SK-N-SH (cell line): ENCODE measurements around the gene GLYAT. TPM values are rescaled to one million over a fixed set of nuclear protein-coding genes. Genes with fewer than 3 reads are reported as not detected.

ENCODE experiments used
- CTCF ChIA-PET: fragments of 300-600, 350-600 bp; formaldehyde crosslinking; extraction: SDS; loops from one replicate; lab custom pipeline; 2021; lab: Yijun Ruan, JAX
- POLR2A ChIA-PET: fragments of 350-600 bp; sonication (Branson Sonifier 250); formaldehyde crosslinking; extraction: SDS; loops from one replicate; lab custom pipeline; 2020; ENCODE audit warnings: antibody characterized with exemption, inconsistent platforms; lab: Yijun Ruan, JAX
- DNase-seq: peaks from one replicate; pipeline ENCODE4 v3.0.0; 2012
- H2AFZ ChIP-seq: fragments of 200-600 bp; sonication (generic); 2 replicates; pipeline ENCODE4 v1.8.1; 2016; ENCODE audit warnings: antibody characterized with exemption, mild to moderate bottlenecking, low read depth
- H3F3A ChIP-seq: fragments of 200-600 bp; sonication (generic); replicated peaks from 2 replicates; pipeline ENCODE3; 2016; ENCODE audit warnings: antibody characterized with exemption, mild to moderate bottlenecking; ENCODE audit not compliant: insufficient read depth
- H3K27ac ChIP-seq, 2 experiments: fragments of 200-500 bp in 1 of 2; fragments of 200-600 bp in 1 of 2; sonication (Bioruptor generic) in 1 of 2; sonication (generic), shearing (Covaris generic) in 1 of 2; 2 replicates each; pipeline versions ENCODE4 v1.5.1 to v1.6.1; 2014 to 2016; ENCODE audit warnings: low read depth in 2 of 2, inconsistent platforms in 1 of 2, low read length in 1 of 2, mild to moderate bottlenecking in 1 of 2, mixed read lengths in 1 of 2
- H3K27me3 ChIP-seq: fragments of 200-600 bp; sonication (generic), shearing (Covaris generic); 2 replicates; pipeline ENCODE4 v1.6.1; 2016; ENCODE audit warnings: mixed run types; ENCODE audit not compliant: insufficient read depth
- H3K36me3 ChIP-seq, 2 experiments: fragments of 200-500 bp in 1 of 2; fragments of 200-600 bp in 1 of 2; sonication (Bioruptor generic) in 1 of 2; sonication (generic) in 1 of 2; replicated peaks in 1 of 2; 2 replicates each; pipeline versions ENCODE3 to v1.5.1; 2014 to 2016; ENCODE audit warnings: low read length in 1 of 2, mild to moderate bottlenecking in 1 of 2; ENCODE audit not compliant: insufficient read depth in 2 of 2, control insufficient read depth in 1 of 2
- H3K4me1 ChIP-seq, 2 experiments: fragments of 200-500 bp in 1 of 2; fragments of 200-600 bp in 1 of 2; sonication (Bioruptor generic) in 1 of 2; sonication (generic), shearing (Covaris generic) in 1 of 2; 2 replicates each; pipeline versions ENCODE4 v1.5.1 to v1.6.1; 2014 to 2016; ENCODE audit warnings: low read depth in 1 of 2, low read length in 1 of 2, mixed run types in 1 of 2; ENCODE audit not compliant: insufficient read depth in 2 of 2, control insufficient read depth in 1 of 2
- H3K4me2 ChIP-seq: fragments of 200-600 bp; sonication (generic), shearing (Covaris generic); 2 replicates; pipeline ENCODE4 v1.6.1; 2017; ENCODE audit warnings: mixed run types
- H3K4me3 ChIP-seq, 2 experiments: fragments of 200-500 bp in 1 of 2; fragments of 200-600 bp in 1 of 2; sonication (Bioruptor generic) in 1 of 2; sonication (generic), shearing (Covaris generic) in 1 of 2; 2 replicates each; pipeline versions ENCODE4 v1.5.1 to v1.8.1; 2014 to 2016; ENCODE audit warnings: low read depth in 2 of 2, inconsistent platforms in 1 of 2, low read length in 1 of 2, mild to moderate bottlenecking in 1 of 2, mixed read lengths in 1 of 2, moderate library complexity in 1 of 2
- H3K79me2 ChIP-seq: fragments of 200-600 bp; sonication (generic); 2 replicates; pipeline ENCODE4 v1.8.1; 2017; ENCODE audit warnings: mild to moderate bottlenecking; ENCODE audit not compliant: insufficient read depth
- H3K9ac ChIP-seq: fragments of 200-600 bp; sonication (generic); 2 replicates; pipeline ENCODE4 v1.6.1; 2017; ENCODE audit warnings: mixed run types
- H3K9me2 ChIP-seq: fragments of 200-600 bp; sonication (generic); 2 replicates; pipeline ENCODE4 v1.6.1; 2017; ENCODE audit warnings: mixed run types
- H3K9me3 ChIP-seq: fragments of 200-600 bp; sonication (generic); 2 replicates; pipeline ENCODE4 v1.6.1; 2017; ENCODE audit warnings: mixed run types, mild to moderate bottlenecking, moderate library complexity
- H4K20me1 ChIP-seq: fragments of 200-600 bp; sonication (generic); 2 replicates; pipeline ENCODE4 v1.6.1; 2017; ENCODE audit warnings: mild to moderate bottlenecking, mixed run types; ENCODE audit not compliant: insufficient read depth
- ELF1 ChIP-seq: IDR thresholded peaks from 2 replicates; pipeline ENCODE4 v1.4.0; 2012
- EP300 ChIP-seq, 2 experiments: IDR thresholded peaks; 2 replicates each; pipeline versions ENCODE4 v1.4.0 to v1.6.1; 2012; ENCODE audit warnings: borderline replicate concordance in 1 of 2, low read depth in 1 of 2, low read length in 1 of 2
- FOSL2 ChIP-seq: IDR thresholded peaks from 2 replicates; pipeline ENCODE4 v1.4.0; 2012; ENCODE audit warnings: low read depth, mild to moderate bottlenecking, moderate library complexity, borderline replicate concordance
- FOXM1 ChIP-seq: IDR thresholded peaks from 2 replicates; pipeline ENCODE4 v1.4.0; 2012; ENCODE audit warnings: low read depth, mild to moderate bottlenecking
- GATA2 ChIP-seq: sonication (generic); formaldehyde crosslinking; IDR thresholded peaks from 2 replicates; pipeline ENCODE4 v1.5.0; 2020; ENCODE audit warnings: mild to moderate bottlenecking, missing genetic modification reagents
- JUND ChIP-seq: IDR thresholded peaks from 2 replicates; pipeline ENCODE4 v1.4.0; 2012
- MAX ChIP-seq: IDR thresholded peaks from 2 replicates; pipeline ENCODE4 v1.4.0; 2012; ENCODE audit warnings: low read depth
- MEF2A ChIP-seq: IDR thresholded peaks from 2 replicates; pipeline ENCODE4 v1.4.0; 2012; ENCODE audit warnings: low read depth, borderline replicate concordance
- MXI1 ChIP-seq: IDR thresholded peaks from 2 replicates; pipeline ENCODE4 v1.6.1; 2012; ENCODE audit warnings: mild to moderate bottlenecking, low read depth, low read length, improper control_type of control experiment
- NFIC ChIP-seq: IDR thresholded peaks from 2 replicates; pipeline ENCODE4 v1.4.0; 2012; ENCODE audit warnings: borderline replicate concordance
- NRF1 ChIP-seq: IDR thresholded peaks from 2 replicates; pipeline ENCODE4 v1.6.1; 2012; ENCODE audit warnings: low read depth, mild to moderate bottlenecking, low read length
- REST ChIP-seq: IDR thresholded peaks from 2 replicates; pipeline ENCODE4 v1.6.1; 2012; ENCODE audit warnings: mild to moderate bottlenecking, low read depth, low read length, moderate library complexity
- RFX5 ChIP-seq: IDR thresholded peaks from 2 replicates; pipeline ENCODE4 v1.6.1; 2012; ENCODE audit warnings: mild to moderate bottlenecking, improper control_type of control experiment, low read length
- SIN3A ChIP-seq: IDR thresholded peaks from 2 replicates; pipeline ENCODE4 v1.6.1; 2012; ENCODE audit warnings: low read depth, mild to moderate bottlenecking, low read length, moderate library complexity, borderline replicate concordance
- USF1 ChIP-seq: IDR thresholded peaks from 2 replicates; pipeline ENCODE4 v1.4.0; 2012; ENCODE audit warnings: low read depth, borderline replicate concordance
- USF2 ChIP-seq: fragments of 150-350 bp; IDR thresholded peaks from 2 replicates; pipeline ENCODE4 v1.6.1; 2017; ENCODE audit warnings: antibody characterized with exemption, low read length, low read depth, borderline replicate concordance
- WGBS: methylation state at CpG from one replicate; pipeline ENCODE4 v1.1.6; 2017; ENCODE audit warnings: low lambda C conversion rate; 5-methylcytosine and 5-hydroxymethylcytosine counted together
- polyA plus RNA-seq, 3 experiments: library from polyadenylated mRNA; depleted of rRNA; stranded (reverse); fragments of >200 nt; gene quantifications; 2 replicates each; pipeline ENCODE4 v1.2.3, GENCODE V29; 2012

Gene GLYAT
- polyA plus RNA-seq, 1 of the 3 experiments (the other 2 are of a cell fraction): not detected

GRCh38 chr11:58659910-58660570, 71.7 kb downstream of the GLYAT start:
- Histone ChIP-seq H3K4me1 (no peaks in the 10 kb centered on the region), H4K20me1 (no peaks in the 10 kb centered on the region), H3K4me2 (no peak overlapping the region), H3K27ac (no peak overlapping the region), H3K27me3 (peaks cover 6% of the 10 kb centered on the region; the same call in 1 of the 2 replicates), H3K36me3 (no peaks in the 10 kb centered on the region), H3K79me2 (no peaks in the 10 kb centered on the region), H3F3A (no peaks in the 10 kb centered on the region), H3K4me3 (no peak overlapping the region), H2AFZ (no peak overlapping the region), H3K9me2 (no peaks in the 10 kb centered on the region), H3K9ac (no peak overlapping the region), H3K9me3 (no peaks in the 10 kb centered on the region)
- no peak for DNase-seq
- WGBS: 49% methylated on average over 5 of the region's 5 CpGs
- TF ChIP-seq SIN3A (no peak), ELF1 (no peak), FOSL2 (no peak), NRF1 (no peak), EP300 (IDR thresholded peaks at IDR 0.05; ENCODE audit: borderline replicate concordance in 1 of 2, low read depth in 1 of 2, low read length in 1 of 2) (no peak), RFX5 (no peak)
- ChIA-PET POLR2A (no interaction called here), CTCF (interaction anchor here (0.8 kb wide), 1 partner anchor 14 kb away, joined by 3 read pairs; no protein-coding TSS in a partner anchor)

GRCh38 chr11:58659404-58659803, 72.3 kb downstream of the GLYAT start:
- CTCF ChIA-PET: interaction anchor here (0.8 to 0.9 kb wide), 2 partner anchors 14 to 30 kb away, joined by 3 read pairs; no protein-coding TSS in a partner anchor
- Histone ChIP-seq H3F3A (no peaks in the 10 kb centered on the region), H3K9ac (no peak overlapping the region), H2AFZ (no peak overlapping the region), H3K4me2 (no peak overlapping the region), H3K9me2 (no peaks in the 10 kb centered on the region), H3K4me3 (no peak overlapping the region), H3K27me3 (peaks cover 6% of the 10 kb centered on the region; the same call in 1 of the 2 replicates), H3K79me2 (no peaks in the 10 kb centered on the region), H3K4me1 (no peaks in the 10 kb centered on the region), H3K27ac (no peak overlapping the region), H4K20me1 (no peaks in the 10 kb centered on the region), H3K36me3 (no peaks in the 10 kb centered on the region), H3K9me3 (no peaks in the 10 kb centered on the region)
- TF ChIP-seq GATA2 (CRISPR knock-in tag): no peak
- TF ChIP-seq NFIC: no peak
- TF ChIP-seq USF2: no peak
- no peak for TF ChIP-seq REST
- no peak for TF ChIP-seq JUND
- no peak for TF ChIP-seq FOSL2
- TF ChIP-seq MXI1: no peak
- TF ChIP-seq FOXM1: no peak
- TF ChIP-seq USF1: no peak
- no peak for TF ChIP-seq MAX
- TF ChIP-seq MEF2A: no peak
- DNase-seq: no peak
- POLR2A ChIA-PET: no interaction called here
- WGBS: 13% methylated on average over 2 of the region's 2 CpGs
